ENCODE data around the gene MAP1S.
"Not testable (repeated sequence)": the region's sequence is repeated elsewhere in the genome, so short reads cannot be mapped to it uniquely, and the experiment has no call there.

MAP1S gene

GRCh38 chr19:17778251-17778967, 59.1 kb downstream of the MAP1S start:
- WGBS (ENCODE audit: insufficient coverage): 6% methylated on average over 21 of the region's 37 CpGs
- Histone ChIP-seq H3K36me3 (ENCODE audit: control insufficient read depth in 4 of 4, insufficient read depth in 4 of 4, low read length in 3 of 4) (peaks cover 0 to 43% (median 31%) of the 10 kb centered on the region in 4 experiments), H3K27me3 (replicated peaks in 2 of 5; ENCODE audit: control insufficient read depth in 4 of 5, insufficient read depth in 5 of 5, low read length in 4 of 5) (no peaks in the 10 kb centered on the region), H3K4me1 (ENCODE audit: control extremely low read depth in 1 of 4, control insufficient read depth in 4 of 4, insufficient read depth in 4 of 4, low read length in 3 of 4) (peaks cover 0 to 20% (median 9%) of the 10 kb centered on the region in 4 experiments), H3K27ac (ENCODE audit: insufficient read depth in 1 of 2, low read depth in 1 of 2, low read length in 2 of 2, poor library complexity in 1 of 2, severe bottlenecking in 2 of 2) (no peak overlapping the region), H3K9me3 (ENCODE audit: control extremely low read depth in 1 of 5, control insufficient read depth in 4 of 5, insufficient read depth in 2 of 5, low read depth in 1 of 5, low read length in 4 of 5) (no peaks in the 10 kb centered on the region), H3K4me3 (ENCODE audit: control insufficient read depth in 1 of 7, extremely low read depth in 1 of 7, insufficient read depth in 4 of 7, low read depth in 2 of 7, low read length in 6 of 7) (peak overlapping the region in 5 of 7 experiments; percentile 19 to 70 (median 60))
- CTCF ChIA-PET: interaction anchor here (0.9 to 1.2 kb wide), 2 partner anchors 11 to 70 kb away, joined by 4 read pairs; no protein-coding TSS in a partner anchor
- peak; percentile 62 to 82 (median 80) for DNase-seq
- POLR2A ChIA-PET: no interaction called here

- peak overlapping the region in 5 of 7 experiments; percentile 19 to 70 (median 60) for H3K4me3 ChIP-seq (ENCODE audit: control insufficient read depth in 1 of 7, extremely low read depth in 1 of 7, insufficient read depth in 4 of 7, low read depth in 2 of 7, low read length in 6 of 7)
- no peak overlapping the region for H3K27ac ChIP-seq (ENCODE audit: insufficient read depth in 1 of 2, low read depth in 1 of 2, low read length in 2 of 2, poor library complexity in 1 of 2, severe bottlenecking in 2 of 2)
Observed at GRCh38 chr19:17778968-17779929, 60.0 kb downstream of the MAP1S start.

GRCh38 chr19:17780781-17781180, 61.5 kb downstream of the MAP1S start:
- Histone ChIP-seq H3K27me3 (replicated peaks in 2 of 5; ENCODE audit: control insufficient read depth in 4 of 5, insufficient read depth in 5 of 5, low read length in 4 of 5) (no peaks in the 10 kb centered on the region), H3K4me3 (ENCODE audit: control insufficient read depth in 1 of 7, extremely low read depth in 1 of 7, insufficient read depth in 4 of 7, low read depth in 2 of 7, low read length in 6 of 7) (no peak overlapping the region), H3K36me3 (ENCODE audit: control insufficient read depth in 4 of 4, insufficient read depth in 4 of 4, low read length in 3 of 4) (peaks cover 5 to 41% (median 28%) of the 10 kb centered on the region in 4 experiments), H3K9me3 (ENCODE audit: control extremely low read depth in 1 of 5, control insufficient read depth in 4 of 5, insufficient read depth in 2 of 5, low read depth in 1 of 5, low read length in 4 of 5) (no peaks in the 10 kb centered on the region), H3K4me1 (ENCODE audit: control extremely low read depth in 1 of 4, control insufficient read depth in 4 of 4, insufficient read depth in 4 of 4, low read length in 3 of 4) (peaks cover 0 to 26% (median 12%) of the 10 kb centered on the region in 4 experiments), H3K27ac (ENCODE audit: insufficient read depth in 1 of 2, low read depth in 1 of 2, low read length in 2 of 2, poor library complexity in 1 of 2, severe bottlenecking in 2 of 2) (no peak overlapping the region)
- 91% methylated on average over 2 of the region's 2 CpGs for WGBS (ENCODE audit: insufficient coverage)
- POLR2A ChIA-PET: no interaction called here
- DNase-seq: no peak
- CTCF ChIA-PET: interaction anchor here (1.2 to 2.1 kb wide), 2 partner anchors 10 to 79 kb away, joined by 3 to 7 read pairs; partner anchors contain the start of gene RPL18A

More at GRCh38 chr19:17778968-17779929, 60.0 kb downstream of the MAP1S start:
- Histone ChIP-seq H3K9me3 (ENCODE audit: control extremely low read depth in 1 of 5, control insufficient read depth in 4 of 5, insufficient read depth in 2 of 5, low read depth in 1 of 5, low read length in 4 of 5) (no peaks in the 10 kb centered on the region), H3K4me1 (ENCODE audit: control extremely low read depth in 1 of 4, control insufficient read depth in 4 of 4, insufficient read depth in 4 of 4, low read length in 3 of 4) (peaks cover 0 to 24% (median 12%) of the 10 kb centered on the region in 4 experiments), H3K27me3 (replicated peaks in 2 of 5; ENCODE audit: control insufficient read depth in 4 of 5, insufficient read depth in 5 of 5, low read length in 4 of 5) (no peaks in the 10 kb centered on the region), H3K36me3 (ENCODE audit: control insufficient read depth in 4 of 4, insufficient read depth in 4 of 4, low read length in 3 of 4) (peaks cover 0 to 45% (median 30%) of the 10 kb centered on the region in 4 experiments)
- 2% methylated on average over 17 of the region's 25 CpGs for WGBS (ENCODE audit: insufficient coverage)
- ChIA-PET POLR2A (no interaction called here), CTCF (no interaction called here)
- DNase-seq: peak; percentile 51 to 76 (median 75)

GRCh38 chr19:17783721-17784120, 64.4 kb downstream of the MAP1S start:
- H3K36me3 ChIP-seq (ENCODE audit: control insufficient read depth in 4 of 4, insufficient read depth in 4 of 4, low read length in 3 of 4): peaks cover 5 to 48% (median 26%) of the 10 kb centered on the region in 4 experiments
- POLR2A ChIA-PET: not testable (repeated sequence)

More at GRCh38 chr19:17783721-17784120, 64.4 kb downstream of the MAP1S start:
- H3K9me3 ChIP-seq (ENCODE audit: control extremely low read depth in 1 of 5, control insufficient read depth in 4 of 5, insufficient read depth in 2 of 5, low read depth in 1 of 5, low read length in 4 of 5); H3K27me3 ChIP-seq (replicated peaks in 2 of 5; ENCODE audit: control insufficient read depth in 4 of 5, insufficient read depth in 5 of 5, low read length in 4 of 5); H3K27ac ChIP-seq (ENCODE audit: insufficient read depth in 1 of 2, low read depth in 1 of 2, low read length in 2 of 2, poor library complexity in 1 of 2, severe bottlenecking in 2 of 2); H3K4me3 ChIP-seq (ENCODE audit: control insufficient read depth in 1 of 7, extremely low read depth in 1 of 7, insufficient read depth in 4 of 7, low read depth in 2 of 7, low read length in 6 of 7); DNase-seq: not testable (repeated sequence)
- 57% methylated on average over 3 of the region's 5 CpGs for WGBS (ENCODE audit: insufficient coverage)
- H3K4me1 ChIP-seq (ENCODE audit: control extremely low read depth in 1 of 4, control insufficient read depth in 4 of 4, insufficient read depth in 4 of 4, low read length in 3 of 4): peaks cover 0 to 17% (median 9%) of the 10 kb centered on the region in 4 experiments
- CTCF ChIA-PET: interaction anchor here (0.9 to 3.5 kb wide), 10 partner anchors 11 to 81 kb away, joined by 3 to 20 read pairs (median 6); partner anchors contain the start of genes B3GNT3 and FCHO1

Measured in common myeloid progenitor, CD34-positive (primary cell).